Stimulated activated CD8-positive, alpha-beta memory T cell treated with anti-CD3 and anti-CD28 coated beads, Interleukin-7, amount 100 ng/mL, for 48 hours (primary cell): ENCODE data around the gene MAGI1.
"Not testable (repeated sequence)": the region's sequence is repeated elsewhere in the genome, so short reads cannot be mapped to it uniquely, and the experiment has no call there.

Source experiments
- DNase-seq, 2 donors: peaks; one replicate each; pipeline ENCODE4 v3.0.0-alpha.2; 2020; ENCODE audit warnings: low read depth in 1 of 2; ENCODE audit errors: extremely low read depth in 1 of 2

The MAGI1 gene

GRCh38 chr3:65730449-65730848 is 308.3 kb downstream of the MAGI1 start:
- no peak for DNase-seq

- no peak for DNase-seq
These were observed 308.7 kb downstream of the MAGI1 start for GRCh38 chr3:65729973-65730372.

DNA sequence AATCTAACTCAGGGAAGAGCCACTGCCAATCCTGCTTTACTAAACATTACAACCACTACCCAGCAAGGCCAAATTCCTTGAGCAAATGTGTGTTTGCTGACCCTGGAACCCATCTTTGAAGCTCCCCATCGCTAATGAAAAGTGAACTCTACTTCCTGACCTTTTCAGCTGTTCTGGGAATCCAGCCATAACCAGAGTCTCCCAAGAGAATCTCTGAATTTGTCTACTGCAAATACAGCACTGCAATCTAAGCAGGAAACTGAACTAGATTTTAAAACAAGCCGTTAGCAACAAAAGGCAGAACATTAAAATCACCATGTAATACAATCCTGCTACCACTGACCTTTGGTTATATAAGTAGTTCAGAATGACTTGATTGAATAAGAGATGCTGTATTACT is 309.2 kb downstream of the MAGI1 start:
- no peak for DNase-seq

DNA sequence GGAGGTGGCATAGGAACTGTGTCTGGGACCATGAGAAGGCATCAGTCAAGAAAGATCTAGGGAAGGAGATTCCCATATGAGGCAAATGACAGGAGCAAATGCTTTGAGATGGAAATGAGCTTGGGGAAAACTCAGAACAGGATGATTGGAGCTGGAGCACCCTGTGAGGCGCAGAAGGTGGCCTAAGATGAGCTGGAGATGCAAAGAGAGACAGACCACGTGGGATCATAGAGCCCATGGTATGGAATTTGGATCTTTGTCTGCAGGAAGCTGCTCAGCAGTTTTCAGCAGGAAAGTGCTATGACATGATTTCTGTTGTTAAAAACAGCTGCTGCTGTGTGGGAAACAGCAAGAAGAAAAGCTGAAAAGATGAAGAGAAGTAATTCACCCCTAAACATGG is 310.6 kb downstream of the MAGI1 start:
- no peak for DNase-seq

GRCh38 chr3:65723985-65724384 is 314.7 kb downstream of the MAGI1 start:
- no peak for DNase-seq

GRCh38 chr3:65723011-65723410 is 315.7 kb downstream of the MAGI1 start:
- DNase-seq: no peak

GRCh38 chr3:65720989-65721737 is 317.6 kb downstream of the MAGI1 start:
- no peak for DNase-seq

DNA sequence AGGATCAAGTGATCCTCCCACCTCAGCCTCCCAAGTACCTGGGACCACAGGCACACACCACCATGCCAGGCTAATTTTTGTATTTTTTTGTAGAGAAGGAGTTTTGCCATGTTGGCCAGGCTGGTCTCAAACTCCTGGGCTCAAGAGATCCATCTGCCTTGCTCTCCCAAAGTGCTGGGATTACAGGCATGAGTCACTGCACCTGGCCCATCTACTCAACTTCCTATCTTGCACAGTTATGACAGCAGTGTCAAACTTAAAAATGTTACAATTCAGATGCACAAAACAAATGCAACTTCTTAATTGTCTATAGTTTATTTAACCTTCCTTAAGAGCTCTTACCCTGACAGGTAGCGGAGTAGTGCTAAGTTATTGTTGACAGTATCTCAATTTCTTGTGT is 319.1 kb downstream of the MAGI1 start:
- DNase-seq: not testable (repeated sequence)

DNA sequence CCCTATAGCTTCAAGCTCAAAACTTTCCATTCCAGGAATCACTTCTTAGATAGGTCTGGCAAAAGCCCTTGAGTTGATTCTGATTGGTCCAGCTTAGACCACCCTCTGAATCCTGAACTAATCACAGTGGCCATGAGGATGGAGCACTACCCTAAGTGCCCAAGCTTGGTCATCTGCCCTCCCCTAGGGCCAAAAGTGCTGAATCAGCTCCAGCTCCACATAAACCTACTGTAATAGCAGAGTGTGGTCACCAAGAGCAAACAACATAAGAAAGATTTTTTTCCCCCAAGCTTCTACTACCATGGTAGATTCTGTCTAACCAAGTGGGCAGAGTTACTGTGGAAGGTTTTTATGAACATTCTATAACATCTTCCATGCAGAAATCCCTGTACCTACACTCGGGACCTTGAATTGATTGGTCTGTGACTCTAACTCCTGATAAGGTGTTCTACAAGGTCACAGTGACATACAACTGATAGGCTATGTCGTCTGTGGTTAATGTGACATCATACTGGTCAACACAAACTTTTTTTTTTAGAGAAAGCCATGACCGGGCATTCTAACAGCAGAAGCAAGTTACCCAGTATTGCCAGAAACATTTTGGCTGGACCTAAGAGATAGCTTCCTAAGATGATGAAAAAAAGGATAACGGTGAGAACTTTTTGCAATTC is 320.9 kb downstream of the MAGI1 start:
- DNase-seq: no peak

GRCh38 chr3:65716071-65716751 is 322.5 kb downstream of the MAGI1 start:
- no peak for DNase-seq

DNA sequence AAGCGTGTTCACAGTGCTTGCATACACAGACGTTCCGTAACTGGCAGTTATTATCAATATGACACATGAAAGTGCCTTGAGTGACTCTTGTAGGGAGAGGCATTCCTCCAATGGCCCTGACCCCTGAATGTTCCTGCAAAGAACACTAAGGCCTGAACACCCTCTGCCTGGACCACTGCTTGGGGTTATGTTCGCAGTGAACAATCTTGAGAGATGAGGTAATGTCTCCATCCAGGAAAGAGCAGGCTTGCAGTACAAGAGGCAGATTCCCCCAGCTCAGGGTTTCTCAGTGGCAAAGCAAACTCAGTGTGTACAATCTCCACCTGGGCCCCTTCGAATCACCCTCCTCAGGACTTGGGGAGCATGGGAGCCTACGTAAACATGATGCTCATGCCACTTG is 324.6 kb downstream of the MAGI1 start:
- DNase-seq: no peak

DNA sequence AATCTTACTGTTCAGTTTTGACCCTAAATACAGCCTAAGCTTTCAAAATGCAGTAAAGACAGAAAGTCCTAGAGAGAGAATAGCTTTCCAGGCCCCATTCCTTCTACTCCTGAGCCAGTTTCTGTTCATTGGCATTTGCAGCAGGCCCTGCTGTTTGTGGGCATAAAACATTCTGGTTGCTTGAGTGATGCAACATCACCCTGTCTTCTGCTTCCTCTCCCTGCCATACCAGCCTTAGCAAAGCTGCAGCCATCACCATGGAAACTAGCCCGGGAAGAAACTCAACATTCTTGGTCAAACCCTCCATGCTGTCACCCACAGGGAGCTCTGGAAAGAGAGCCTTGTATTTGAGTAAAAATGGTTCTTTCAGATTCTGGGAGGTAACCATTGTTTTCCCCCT is 325.7 kb downstream of the MAGI1 start:
- no peak for DNase-seq

DNA sequence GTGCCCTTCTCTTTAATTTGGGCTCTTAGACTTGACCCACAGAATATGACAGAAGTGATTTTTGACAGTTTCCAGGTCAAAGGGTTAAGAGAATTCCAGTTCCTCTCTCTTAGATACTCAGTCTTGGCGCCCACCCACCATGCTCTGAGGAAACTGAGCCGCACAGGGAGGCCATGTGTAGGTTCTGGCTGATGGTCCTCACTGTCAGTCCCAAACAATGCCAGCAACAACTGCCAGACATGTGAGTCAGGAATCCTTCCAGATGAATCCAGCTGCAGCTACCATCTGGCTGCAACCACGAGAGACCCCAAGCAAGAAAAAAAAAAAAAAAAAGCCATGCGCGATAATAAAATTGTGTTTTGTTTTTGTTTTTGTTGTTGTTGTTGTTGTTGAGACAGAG is 326.6 kb downstream of the MAGI1 start:
- no peak for DNase-seq

- DNase-seq: no peak
These were observed 331.7 kb downstream of the MAGI1 start for GRCh38 chr3:65706776-65707568.

DNA sequence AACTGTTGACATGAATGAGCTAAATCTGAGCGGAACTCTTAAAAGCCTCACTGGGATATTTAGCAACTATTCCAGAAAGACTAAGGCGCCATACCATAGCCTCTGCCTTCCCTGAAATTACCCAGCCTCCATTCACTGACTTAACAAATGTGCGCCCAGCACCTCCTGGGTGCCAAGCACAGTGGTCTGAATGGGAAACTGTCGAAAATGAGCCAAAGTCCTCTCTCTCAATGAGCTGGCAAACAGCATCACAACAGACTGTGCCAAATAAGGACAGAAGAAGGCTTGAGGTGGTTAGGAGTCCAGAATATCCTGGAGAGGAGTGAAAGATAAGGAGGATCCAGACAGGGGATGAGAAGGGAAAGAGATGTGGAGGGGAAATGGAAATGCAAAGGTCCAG is 332.4 kb downstream of the MAGI1 start:
- DNase-seq: no peak

- no peak for DNase-seq
These were observed 334.9 kb downstream of the MAGI1 start for GRCh38 chr3:65703820-65704219.

- no peak for DNase-seq
These were observed 335.7 kb downstream of the MAGI1 start for GRCh38 chr3:65703026-65703425.

- no peak for DNase-seq
These were observed 336.5 kb downstream of the MAGI1 start for GRCh38 chr3:65702202-65702601.

DNA sequence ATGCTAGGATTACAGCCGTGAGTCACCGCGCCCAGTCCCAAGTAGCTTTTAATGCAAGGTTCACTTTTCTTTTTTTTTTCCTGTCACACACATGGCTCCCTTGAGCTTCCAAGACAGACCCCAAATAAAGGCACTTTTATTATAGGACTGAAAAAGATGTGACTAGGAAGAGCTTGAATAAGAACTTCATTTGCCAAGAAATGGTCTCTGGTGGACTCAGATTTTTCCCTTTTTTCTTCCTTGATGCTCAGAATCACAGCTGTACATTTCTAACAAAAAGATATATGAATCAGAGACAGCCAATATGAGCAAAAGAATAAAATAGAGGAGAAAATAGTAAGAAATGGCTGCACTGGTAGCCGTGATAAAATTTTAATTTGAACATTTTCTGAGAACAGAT is 337.2 kb downstream of the MAGI1 start:
- DNase-seq: no peak

- no peak for DNase-seq
These were observed 349.3 kb downstream of the MAGI1 start for GRCh38 chr3:65689436-65689835.

DNA sequence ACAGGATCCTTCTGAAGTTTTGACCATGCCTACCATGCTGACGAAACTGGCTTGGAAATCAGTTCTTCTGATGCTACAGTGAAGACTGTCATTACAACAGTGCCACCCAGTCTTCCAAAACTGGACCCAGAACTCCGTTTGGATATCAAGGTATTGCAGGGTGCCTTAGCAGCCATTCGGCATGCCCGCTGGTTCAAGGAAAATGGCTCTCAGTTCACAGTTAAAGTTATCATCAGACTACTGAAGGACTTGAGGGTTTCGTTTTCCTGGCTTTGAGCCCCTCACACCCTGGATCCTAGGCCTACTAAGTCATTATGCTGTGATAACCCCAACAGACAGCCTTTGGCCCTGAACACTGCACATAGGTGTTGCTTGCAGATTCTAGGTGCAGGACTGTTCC is 351.0 kb downstream of the MAGI1 start:
- no peak for DNase-seq
